ENCODE data around the gene TAF11.
"Not testable (repeated sequence)": the region's sequence is repeated elsewhere in the genome, so short reads cannot be mapped to it uniquely, and the experiment has no call there.

TAF11 gene

DNA sequence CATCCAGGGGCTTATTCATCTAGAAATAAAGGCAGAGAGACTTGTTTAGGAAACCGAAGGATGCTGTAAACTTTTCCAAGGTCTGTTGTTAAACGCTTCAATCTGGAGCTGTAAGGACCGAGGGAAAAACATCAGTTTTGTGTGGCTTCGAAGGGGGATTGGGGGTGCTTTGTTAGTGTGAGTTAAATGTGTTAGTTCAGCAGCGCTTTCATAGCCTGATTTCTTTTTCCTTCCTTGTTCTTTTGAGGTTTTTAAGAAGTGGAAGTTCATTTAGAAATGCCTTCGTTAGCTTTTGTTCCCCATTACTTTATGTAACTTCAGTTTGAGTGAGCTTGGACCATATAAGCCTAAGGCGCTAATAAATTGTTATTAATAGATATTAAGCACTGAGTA lies 2.7 kb upstream of the TAF11 start:
- TF ChIP-seq, protein P1, sequence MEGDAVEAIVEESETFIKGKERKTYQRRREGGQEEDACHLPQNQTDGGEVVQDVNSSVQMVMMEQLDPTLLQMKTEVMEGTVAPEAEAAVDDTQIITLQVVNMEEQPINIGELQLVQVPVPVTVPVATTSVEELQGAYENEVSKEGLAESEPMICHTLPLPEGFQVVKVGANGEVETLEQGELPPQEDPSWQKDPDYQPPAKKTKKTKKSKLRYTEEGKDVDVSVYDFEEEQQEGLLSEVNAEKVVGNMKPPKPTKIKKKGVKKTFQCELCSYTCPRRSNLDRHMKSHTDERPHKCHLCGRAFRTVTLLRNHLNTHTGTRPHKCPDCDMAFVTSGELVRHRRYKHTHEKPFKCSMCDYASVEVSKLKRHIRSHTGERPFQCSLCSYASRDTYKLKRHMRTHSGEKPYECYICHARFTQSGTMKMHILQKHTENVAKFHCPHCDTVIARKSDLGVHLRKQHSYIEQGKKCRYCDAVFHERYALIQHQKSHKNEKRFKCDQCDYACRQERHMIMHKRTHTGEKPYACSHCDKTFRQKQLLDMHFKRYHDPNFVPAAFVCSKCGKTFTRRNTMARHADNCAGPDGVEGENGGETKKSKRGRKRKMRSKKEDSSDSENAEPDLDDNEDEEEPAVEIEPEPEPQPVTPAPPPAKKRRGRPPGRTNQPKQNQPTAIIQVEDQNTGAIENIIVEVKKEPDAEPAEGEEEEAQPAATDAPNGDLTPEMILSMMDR (IDR thresholded peaks at IDR 0.05; ENCODE audit: low read depth, low read length), result no peak
- Histone ChIP-seq H3K36me3 (peaks cover 4% of the 10 kb centered on the region), H3K27me3 (ENCODE audit: insufficient read depth, low read depth, severe bottlenecking) (no peaks in the 10 kb centered on the region), H3K4me3 (ENCODE audit: low read depth, low read length) (no peak overlapping the region), H3K27ac (no peak overlapping the region), H3K9me3 (ENCODE audit: severe bottlenecking) (no peaks in the 10 kb centered on the region)
- DNase-seq, result no peak

GRCh38 chr6:34888874-34889555 lies 1.2 kb upstream of the TAF11 start, which contains the start of gene ANKS1A:
TSS of gene ANKS1A (plus strand) at chr6:34889255. CDS start at chr6:34889403, 148 bp downstream.
- DNase-seq, result peak; percentile 92
- Histone ChIP-seq H3K4me3 (ENCODE audit: low read depth, low read length) (peak within 1 kb of the TSS; percentile 64), H3K27me3 (ENCODE audit: insufficient read depth, low read depth, severe bottlenecking) (no peaks in the 10 kb centered on the region), H3K27ac (peak within 1 kb of the TSS; percentile 66), H3K36me3 (peaks cover 16% of the 10 kb centered on the region), H3K9me3 (ENCODE audit: severe bottlenecking) (no peaks in the 10 kb centered on the region)
- TF ChIP-seq, protein P1 (IDR thresholded peaks at IDR 0.05; ENCODE audit: low read depth, low read length), result no peak

DNA sequence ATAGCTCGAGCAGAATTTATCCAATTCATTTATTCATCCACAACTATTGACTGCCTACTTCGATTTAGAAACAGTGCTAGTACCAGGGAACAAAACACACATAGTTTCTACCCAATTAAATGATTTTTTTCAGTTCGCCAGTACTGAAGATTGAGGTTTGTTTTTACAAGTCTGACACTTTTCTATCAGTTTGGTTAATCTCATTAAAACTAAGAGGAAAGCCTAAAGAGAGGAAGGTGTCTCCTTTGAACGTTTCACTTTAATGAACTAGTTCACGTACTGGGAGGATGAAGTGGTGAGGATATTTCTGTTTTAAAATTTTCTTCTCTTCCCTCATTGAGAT lies 643 bp upstream of the TAF11 start:
- no peak for DNase-seq
- H3K36me3 ChIP-seq, result peaks cover 19% of the 10 kb centered on the region
- H3K9me3 ChIP-seq (ENCODE audit: severe bottlenecking), result no peaks in the 10 kb centered on the region
- H3K27me3 ChIP-seq (ENCODE audit: insufficient read depth, low read depth, severe bottlenecking), result no peaks in the 10 kb centered on the region
- peak overlapping the region; percentile 66 for H3K27ac ChIP-seq
- TF ChIP-seq, protein P1 (IDR thresholded peaks at IDR 0.05; ENCODE audit: low read depth, low read length), result no peak
- peak overlapping the region; percentile 64 for H3K4me3 ChIP-seq (ENCODE audit: low read depth, low read length)

- H3K4me3 ChIP-seq (ENCODE audit: low read depth, low read length); H3K27me3 ChIP-seq (ENCODE audit: insufficient read depth, low read depth, severe bottlenecking); DNase-seq; H3K9me3 ChIP-seq (ENCODE audit: severe bottlenecking); H3K27ac ChIP-seq: not testable (repeated sequence)
- H3K36me3 ChIP-seq, result peaks cover 29% of the 10 kb centered on the region
These were observed 2.0 kb downstream of the TAF11 start for GRCh38 chr6:34885837-34886236.

DNA sequence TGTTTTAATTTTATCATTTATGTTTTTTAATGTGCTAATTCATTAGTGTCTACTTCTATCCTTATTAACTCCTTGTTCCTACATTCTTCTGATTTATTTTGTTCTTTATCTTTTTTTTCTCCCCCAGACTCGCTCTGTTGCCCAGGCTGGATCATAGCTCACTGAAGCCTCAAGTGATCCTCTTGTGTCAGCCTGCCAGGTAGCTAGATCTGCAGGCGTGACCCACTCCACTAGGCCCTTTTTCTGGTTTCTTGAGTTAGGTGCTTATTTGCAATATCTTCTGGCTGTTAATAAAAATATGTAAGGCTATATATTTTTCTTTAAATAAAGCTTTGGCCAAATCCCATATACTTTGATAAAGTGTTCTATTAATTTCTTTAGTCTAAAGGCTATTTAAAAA lies 2.8 kb downstream of the TAF11 start:
- Histone ChIP-seq H3K9me3 (ENCODE audit: severe bottlenecking) (no peaks in the 10 kb centered on the region), H3K27ac (no peak overlapping the region), H3K36me3 (peaks cover 36% of the 10 kb centered on the region), H3K4me3 (ENCODE audit: low read depth, low read length) (no peak overlapping the region), H3K27me3 (ENCODE audit: insufficient read depth, low read depth, severe bottlenecking) (no peaks in the 10 kb centered on the region)
- TF ChIP-seq, protein P1 (IDR thresholded peaks at IDR 0.05; ENCODE audit: low read depth, low read length), result no peak
- DNase-seq, result no peak

DNA sequence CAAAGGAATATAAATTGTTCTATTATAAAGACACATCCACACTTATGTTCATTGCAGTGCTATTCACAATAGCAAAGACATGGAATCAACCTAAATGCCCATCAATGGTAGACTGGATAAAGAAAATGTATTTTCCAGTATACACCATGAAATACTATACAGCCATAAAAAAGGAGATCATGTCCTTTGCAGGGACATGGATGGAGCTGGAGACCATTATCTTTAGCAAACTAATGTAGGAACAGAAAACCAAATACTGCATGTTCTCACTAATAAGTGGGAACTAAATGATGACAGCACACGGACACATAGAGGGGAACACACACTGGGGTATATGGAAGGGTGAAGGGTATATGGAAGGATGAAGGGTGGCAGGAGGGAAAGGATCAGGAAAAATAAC lies 3.8 kb downstream of the TAF11 start:
- H3K9me3 ChIP-seq (ENCODE audit: severe bottlenecking); H3K27me3 ChIP-seq (ENCODE audit: insufficient read depth, low read depth, severe bottlenecking); H3K4me3 ChIP-seq (ENCODE audit: low read depth, low read length); DNase-seq; H3K27ac ChIP-seq: not testable (repeated sequence)
- H3K36me3 ChIP-seq, result peaks cover 43% of the 10 kb centered on the region

DNA sequence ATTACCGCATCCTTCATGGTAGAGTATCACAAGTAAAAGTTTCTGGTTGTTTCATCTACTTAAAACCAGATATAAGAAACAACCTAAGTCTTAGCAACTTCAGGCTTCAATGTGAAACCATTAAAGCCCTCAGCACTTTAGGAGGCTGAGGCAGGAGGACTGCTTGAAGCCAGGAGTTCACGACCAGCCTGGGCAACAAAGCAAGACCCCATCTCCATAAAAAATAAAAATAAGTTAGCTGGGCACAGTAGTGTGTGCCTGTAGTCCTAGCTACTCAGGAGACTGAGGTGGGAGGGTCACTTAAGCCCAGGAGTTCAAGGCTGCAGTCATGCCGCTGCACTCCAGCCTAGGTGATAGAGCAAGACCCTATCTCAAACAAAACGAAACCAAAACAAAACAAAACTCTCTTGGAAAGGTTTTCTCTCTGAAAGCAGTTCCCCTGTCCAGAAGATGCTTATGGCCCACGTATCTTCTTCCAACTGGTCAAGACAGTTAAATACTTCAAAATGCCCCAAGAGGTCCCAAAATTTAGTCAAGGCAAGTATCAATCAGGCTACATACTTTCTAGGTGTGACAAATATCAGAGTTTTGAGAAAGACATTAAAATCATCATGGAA lies 9.9 kb downstream of the TAF11 start:
- Histone ChIP-seq H3K9me3 (ENCODE audit: severe bottlenecking) (no peaks in the 10 kb centered on the region), H3K27ac (no peak overlapping the region), H3K27me3 (ENCODE audit: insufficient read depth, low read depth, severe bottlenecking) (no peaks in the 10 kb centered on the region), H3K4me3 (ENCODE audit: low read depth, low read length) (no peak overlapping the region), H3K36me3 (peaks cover 78% of the 10 kb centered on the region)
- TF ChIP-seq, protein P1 (IDR thresholded peaks at IDR 0.05; ENCODE audit: low read depth, low read length), result no peak
- DNase-seq, result no peak
